ENCODE measurements around the gene ACAA1. TPM values are rescaled to one million over a fixed set of nuclear protein-coding genes. Genes with fewer than 3 reads are reported as not detected.

ACAA1 gene
- total RNA-seq, 1 experiment from 2014 or later = 76.4 TPM

GRCh38 chr3:38153221-38153620, 16.3 kb upstream of the ACAA1 start:
- Histone ChIP-seq H3K27ac (ENCODE audit: low read length) (peak overlapping the region; percentile 96), H4K20me1 (ENCODE audit: low read length) (no peaks in the 10 kb centered on the region), H3K79me2 (ENCODE audit: low read length) (no peaks in the 10 kb centered on the region), H3K36me3 (ENCODE audit: low read depth, low read length) (no peaks in the 10 kb centered on the region), H3K9me2 (replicated peaks; ENCODE audit: low read length) (no peaks in the 10 kb centered on the region), H3K4me3 (ENCODE audit: low read length) (no peak overlapping the region), H3K9ac (ENCODE audit: low read length) (peak overlapping the region; percentile 57), H3K27me3 (ENCODE audit: low read length) (no peaks in the 10 kb centered on the region), H3K9me3 (ENCODE audit: low read length) (no peaks in the 10 kb centered on the region), H2AFZ (ENCODE audit: low read length) (no peak overlapping the region), H3K4me2 (ENCODE audit: low read length) (peak overlapping the region; percentile 25), H3K4me1 (ENCODE audit: insufficient read depth, low read length) (peaks cover 60% of the 10 kb centered on the region), H3F3A (ENCODE audit: low read length, unreplicated experiment) (no peaks in the 10 kb centered on the region)
- ATAC-seq (no peak), DNase-seq (no peak)
- no TSS peak for BruUV-seq (replicated peaks)
- CTCF ChIA-PET = interaction anchor here (1.1 kb wide), 1 partner anchor 10 kb away, joined by 3 read pairs; no protein-coding TSS in a partner anchor
- TF ChIP-seq EZH2 (IDR thresholded peaks at IDR 0.05; ENCODE audit: low read length, unreplicated experiment) = no peak
- no peak for TF ChIP-seq CTCF (conservative IDR thresholded peaks at IDR 0.05; ENCODE audit: low read depth, low read length)
- TF ChIP-seq EZH2phosphoT487 (IDR thresholded peaks at IDR 0.05; ENCODE audit: borderline replicate concordance, low read length) = no peak
- intact Hi-C loops (cut with micrococcal nuclease) = no loop called here
- POLR2A ChIA-PET (ENCODE audit: unreplicated experiment) = no interaction called here

- no peaks in the 10 kb centered on the region for H3F3A ChIP-seq (ENCODE audit: low read length, unreplicated experiment)
- no peaks in the 10 kb centered on the region for H3K79me2 ChIP-seq (ENCODE audit: low read length)
- intact Hi-C loops (cut with micrococcal nuclease) = no loop called here
- peaks cover 54% of the 10 kb centered on the region for H3K4me1 ChIP-seq (ENCODE audit: insufficient read depth, low read length)
- H3K9ac ChIP-seq (ENCODE audit: low read length) = peak overlapping the region; percentile 57; the same call in 1 of the 2 replicates
- H3K9me2 ChIP-seq (replicated peaks; ENCODE audit: low read length) = no peaks in the 10 kb centered on the region
- no peaks in the 10 kb centered on the region for H3K27me3 ChIP-seq (ENCODE audit: low read length)
- DNase-seq (no peak), ATAC-seq (no peak)
- BruUV-seq (replicated peaks) = no TSS peak
- H3K4me2 ChIP-seq (ENCODE audit: low read length) = no peak overlapping the region
- no peak for TF ChIP-seq EZH2 (IDR thresholded peaks at IDR 0.05; ENCODE audit: low read length, unreplicated experiment)
- no peak for TF ChIP-seq CTCF (conservative IDR thresholded peaks at IDR 0.05; ENCODE audit: low read depth, low read length)
- no peak for TF ChIP-seq EZH2phosphoT487 (IDR thresholded peaks at IDR 0.05; ENCODE audit: borderline replicate concordance, low read length)
- H3K36me3 ChIP-seq (ENCODE audit: low read depth, low read length) = no peaks in the 10 kb centered on the region
- POLR2A ChIA-PET (ENCODE audit: unreplicated experiment) = interaction anchor here (0.6 kb wide), 1 partner anchor 16 kb away, joined by 3 read pairs; the partner anchor contains the start of gene ACAA1
- CTCF ChIA-PET = interaction anchor here (1.1 kb wide), 1 partner anchor 10 kb away, joined by 3 read pairs; no protein-coding TSS in a partner anchor
- no peaks in the 10 kb centered on the region for H4K20me1 ChIP-seq (ENCODE audit: low read length)
- H3K9me3 ChIP-seq (ENCODE audit: low read length) = no peaks in the 10 kb centered on the region
- H3K4me3 ChIP-seq (ENCODE audit: low read length) = no peak overlapping the region
- H2AFZ ChIP-seq (ENCODE audit: low read length) = no peak overlapping the region
- H3K27ac ChIP-seq (ENCODE audit: low read length) = peak overlapping the region; percentile 96
These were observed 15.7 kb upstream of the ACAA1 start for GRCh38 chr3:38152609-38153008.

GRCh38 chr3:38151667-38152265, 14.8 kb upstream of the ACAA1 start:
- peak; percentile 64 for ATAC-seq
- no peaks in the 10 kb centered on the region for H4K20me1 ChIP-seq (ENCODE audit: low read length)
- no peaks in the 10 kb centered on the region for H3K79me2 ChIP-seq (ENCODE audit: low read length)
- H3K4me1 ChIP-seq (ENCODE audit: insufficient read depth, low read length) = peaks cover 46% of the 10 kb centered on the region
- intact Hi-C loops (cut with micrococcal nuclease) = no loop called here
- no peaks in the 10 kb centered on the region for H3K9me2 ChIP-seq (replicated peaks; ENCODE audit: low read length)
- no peak for TF ChIP-seq EZH2 (IDR thresholded peaks at IDR 0.05; ENCODE audit: low read length, unreplicated experiment)
- no peak for TF ChIP-seq EZH2phosphoT487 (IDR thresholded peaks at IDR 0.05; ENCODE audit: borderline replicate concordance, low read length)
- TF ChIP-seq CTCF (conservative IDR thresholded peaks at IDR 0.05; ENCODE audit: low read depth, low read length) = no peak
- POLR2A ChIA-PET (ENCODE audit: unreplicated experiment) = no interaction called here
- peak overlapping the region; percentile 32 for H3K4me2 ChIP-seq (ENCODE audit: low read length)
- no peaks in the 10 kb centered on the region for H3K36me3 ChIP-seq (ENCODE audit: low read depth, low read length)
- BruUV-seq (replicated peaks) = no TSS peak
- H3K9ac ChIP-seq (ENCODE audit: low read length) = peak overlapping the region; percentile 68
- H3K27me3 ChIP-seq (ENCODE audit: low read length) = no peaks in the 10 kb centered on the region
- no peaks in the 10 kb centered on the region for H3F3A ChIP-seq (ENCODE audit: low read length, unreplicated experiment)
- CTCF ChIA-PET = interaction anchor here (1.1 kb wide), 1 partner anchor 11 kb away, joined by 3 read pairs; no protein-coding TSS in a partner anchor
- H3K27ac ChIP-seq (ENCODE audit: low read length) = peak overlapping the region; percentile 96
- H2AFZ ChIP-seq (ENCODE audit: low read length) = no peak overlapping the region
- no peak overlapping the region for H3K4me3 ChIP-seq (ENCODE audit: low read length)
- no peaks in the 10 kb centered on the region for H3K9me3 ChIP-seq (ENCODE audit: low read length)
- peak; percentile 87 for DNase-seq

Data from PC-3 (cell line).